Stimulated activated memory B cell treated with anti-CD40 and anti-IgM and Interleukin-4, amounts not matched to agents 10 μg/mL and 1 μg/mL and 100 μg/mL, for 72 hours (primary cell): ENCODE results near the gene HJURP.
"Not testable (repeated sequence)": the region's sequence is repeated elsewhere in the genome, so short reads cannot be mapped to it uniquely, and the experiment has no call there.

Experiments used
- ATAC-seq: fragments of 150-1000 bp; cut with Tn5 transposase; 2 replicates; pipeline ENCODE4 v1.10.0; 2021
- H3K27ac Mint-ChIP-seq: one replicate; pipeline ENCODE4 v1.8.0; 2022; ENCODE audit warnings: mild to moderate bottlenecking, mixed read lengths
- H3K27me3 Mint-ChIP-seq: one replicate; pipeline ENCODE4 v1.8.0; 2022; ENCODE audit warnings: mixed read lengths
- H3K36me3 Mint-ChIP-seq: one replicate; pipeline ENCODE4 v1.8.0; 2022; ENCODE audit warnings: mixed read lengths
- H3K4me1 Mint-ChIP-seq: one replicate; pipeline ENCODE4 v1.8.0; 2022; ENCODE audit warnings: mixed read lengths
- H3K4me3 Mint-ChIP-seq: one replicate; pipeline ENCODE4 v1.8.0; 2022; ENCODE audit warnings: mild to moderate bottlenecking, moderate library complexity, mixed read lengths
- H3K9me3 Mint-ChIP-seq: one replicate; pipeline ENCODE4 v1.8.0; 2022; ENCODE audit warnings: mixed read lengths

The HJURP gene, protein sequence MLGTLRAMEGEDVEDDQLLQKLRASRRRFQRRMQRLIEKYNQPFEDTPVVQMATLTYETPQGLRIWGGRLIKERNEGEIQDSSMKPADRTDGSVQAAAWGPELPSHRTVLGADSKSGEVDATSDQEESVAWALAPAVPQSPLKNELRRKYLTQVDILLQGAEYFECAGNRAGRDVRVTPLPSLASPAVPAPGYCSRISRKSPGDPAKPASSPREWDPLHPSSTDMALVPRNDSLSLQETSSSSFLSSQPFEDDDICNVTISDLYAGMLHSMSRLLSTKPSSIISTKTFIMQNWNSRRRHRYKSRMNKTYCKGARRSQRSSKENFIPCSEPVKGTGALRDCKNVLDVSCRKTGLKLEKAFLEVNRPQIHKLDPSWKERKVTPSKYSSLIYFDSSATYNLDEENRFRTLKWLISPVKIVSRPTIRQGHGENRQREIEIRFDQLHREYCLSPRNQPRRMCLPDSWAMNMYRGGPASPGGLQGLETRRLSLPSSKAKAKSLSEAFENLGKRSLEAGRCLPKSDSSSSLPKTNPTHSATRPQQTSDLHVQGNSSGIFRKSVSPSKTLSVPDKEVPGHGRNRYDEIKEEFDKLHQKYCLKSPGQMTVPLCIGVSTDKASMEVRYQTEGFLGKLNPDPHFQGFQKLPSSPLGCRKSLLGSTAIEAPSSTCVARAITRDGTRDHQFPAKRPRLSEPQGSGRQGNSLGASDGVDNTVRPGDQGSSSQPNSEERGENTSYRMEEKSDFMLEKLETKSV

DNA sequence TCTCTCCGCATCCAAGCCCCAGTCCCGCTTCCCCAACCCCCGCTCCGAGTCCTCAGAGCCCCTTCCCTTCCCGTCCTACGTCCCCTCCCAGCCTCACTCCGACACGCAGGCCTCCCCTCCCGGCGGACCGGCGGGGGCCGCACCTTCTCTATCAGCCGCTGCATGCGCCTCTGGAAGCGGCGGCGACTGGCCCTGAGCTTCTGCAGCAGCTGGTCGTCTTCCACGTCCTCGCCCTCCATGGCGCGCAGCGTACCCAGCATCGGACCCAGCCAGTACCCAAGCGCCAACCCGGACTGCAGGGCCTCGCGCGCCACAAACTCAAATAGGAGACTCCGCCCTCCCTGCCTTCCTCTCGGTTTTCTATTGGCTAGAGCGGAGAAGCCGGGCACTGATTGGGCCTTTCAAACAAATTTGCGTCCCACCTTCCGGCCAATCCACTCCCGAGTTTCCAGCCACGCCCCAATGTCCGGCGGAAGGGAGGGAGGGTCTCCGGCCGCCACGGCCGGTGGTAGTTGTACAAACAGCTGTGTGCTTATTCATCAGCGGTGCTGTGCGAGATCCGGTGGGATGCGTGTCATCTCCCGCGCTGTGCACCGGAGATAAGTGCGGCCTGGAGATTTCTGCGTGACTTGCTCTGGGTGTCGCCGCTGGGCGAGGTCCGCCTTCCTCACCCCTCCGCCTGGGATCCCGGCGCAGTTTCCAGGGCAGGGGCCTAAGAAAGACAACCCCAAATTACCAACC lies at the start of gene HJURP:
TSS of gene HJURP (minus strand) at position 295 of the 741 bp plus-strand sequence. CDS start at position 260, 35 bp downstream.
- Mint-ChIP-seq H3K4me3 (peak within 1 kb of the TSS; percentile 87), H3K36me3 (peaks cover 4% of the 10 kb centered on the region), H3K27ac (peak within 1 kb of the TSS; percentile 65), H3K9me3 (no peaks in the 10 kb centered on the region), H3K4me1 (peaks cover 10% of the 10 kb centered on the region), H3K27me3 (peaks cover 18% of the 10 kb centered on the region)
- peak; percentile 97 for ATAC-seq

DNA sequence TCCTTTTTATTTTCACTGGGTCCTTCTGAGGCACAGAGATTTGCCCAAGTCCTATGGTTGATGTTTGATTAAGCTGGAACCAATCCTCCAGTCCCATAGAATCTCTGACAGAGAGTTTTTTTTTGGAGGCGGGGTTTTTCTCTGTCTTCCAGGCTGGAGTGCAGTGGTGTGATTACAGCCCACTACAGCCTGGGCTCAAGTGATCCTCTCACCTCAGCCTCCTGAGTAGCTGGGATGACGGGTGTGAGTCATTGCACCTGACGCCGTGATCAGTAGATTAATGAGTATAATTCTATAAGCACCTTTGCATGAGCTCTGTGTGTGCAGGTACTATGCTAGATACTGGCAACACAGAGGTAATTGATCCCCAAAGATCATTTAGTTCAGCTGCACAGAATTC lies 47.5 kb upstream of the HJURP start:
- H3K9me3 Mint-ChIP-seq = no peaks in the 10 kb centered on the region
- no peak overlapping the region for H3K4me3 Mint-ChIP-seq
- H3K27ac Mint-ChIP-seq = no peak overlapping the region
- H3K4me1 Mint-ChIP-seq = no peaks in the 10 kb centered on the region
- peaks cover 38% of the 10 kb centered on the region for H3K27me3 Mint-ChIP-seq
- no peaks in the 10 kb centered on the region for H3K36me3 Mint-ChIP-seq
- no peak for ATAC-seq

DNA sequence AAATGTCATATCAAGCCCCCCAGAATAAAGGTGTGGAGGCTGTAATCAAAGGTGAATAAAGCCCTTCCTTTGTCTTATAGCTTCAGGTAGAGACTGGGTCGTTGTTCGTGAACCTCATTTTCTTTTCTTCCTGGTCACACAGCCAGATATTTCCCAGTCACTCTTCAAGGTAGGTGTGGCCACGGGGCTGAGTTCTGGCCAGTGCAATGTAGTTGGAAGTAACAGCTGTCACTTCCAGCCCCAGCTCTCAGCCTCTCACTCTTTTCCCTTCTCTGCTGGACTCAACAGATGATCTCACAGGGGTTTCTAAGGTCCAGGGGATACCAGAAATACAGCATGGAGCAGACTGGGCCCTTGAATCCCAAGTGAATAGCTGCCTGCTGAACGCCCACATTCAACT lies 47.0 kb upstream of the HJURP start:
- no peak for ATAC-seq
- Mint-ChIP-seq H3K4me1 (no peaks in the 10 kb centered on the region), H3K27ac (no peak overlapping the region), H3K9me3 (no peaks in the 10 kb centered on the region), H3K27me3 (peaks cover 38% of the 10 kb centered on the region), H3K36me3 (no peaks in the 10 kb centered on the region), H3K4me3 (no peak overlapping the region)

DNA sequence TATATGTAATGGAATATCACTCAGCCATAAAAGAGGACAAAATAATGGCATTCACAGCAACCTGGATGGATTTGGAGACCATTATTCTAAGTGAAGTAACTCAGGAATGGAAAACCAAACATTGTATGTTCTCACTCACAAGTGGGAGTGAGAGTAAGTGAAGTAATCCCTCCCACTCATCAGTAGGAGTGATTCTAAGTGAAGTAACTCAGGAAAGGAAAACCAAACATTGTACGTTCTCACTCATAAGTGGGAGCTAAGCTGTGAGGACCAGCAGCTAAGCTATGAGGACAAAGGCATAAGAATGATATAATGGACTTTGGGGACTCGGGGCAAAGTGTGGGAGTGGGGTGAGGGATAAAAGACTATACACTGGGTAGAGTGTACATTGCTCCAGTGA lies 41.9 kb upstream of the HJURP start:
- H3K27ac Mint-ChIP-seq, H3K4me1 Mint-ChIP-seq: not testable (repeated sequence)

DNA sequence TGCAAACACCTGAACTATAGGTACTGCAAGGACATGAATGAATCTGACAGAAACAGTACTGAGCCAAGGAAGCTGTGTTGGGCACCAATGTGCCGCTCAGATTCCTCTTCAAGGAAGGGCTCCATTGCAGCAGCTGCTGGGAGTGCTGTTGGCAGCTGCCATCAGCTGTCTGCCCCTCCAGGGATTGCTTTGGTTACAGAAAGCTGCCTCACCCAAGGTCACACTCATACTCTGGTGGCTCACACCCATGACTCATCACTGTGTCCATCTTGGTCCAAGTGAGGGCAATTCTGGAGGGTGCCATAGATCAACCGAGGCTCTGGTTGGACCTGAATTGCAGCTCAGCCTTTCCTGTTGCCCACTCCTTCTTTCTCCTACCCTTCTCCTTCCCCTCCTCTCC lies 38.5 kb upstream of the HJURP start:
- ATAC-seq = no peak
- no peak overlapping the region for H3K27ac Mint-ChIP-seq
- H3K9me3 Mint-ChIP-seq = no peaks in the 10 kb centered on the region
- no peaks in the 10 kb centered on the region for H3K4me1 Mint-ChIP-seq
- H3K4me3 Mint-ChIP-seq = no peak overlapping the region
- H3K27me3 Mint-ChIP-seq = peaks cover 49% of the 10 kb centered on the region
- no peaks in the 10 kb centered on the region for H3K36me3 Mint-ChIP-seq

More for the DNA sequence above, 41.9 kb upstream of the HJURP start:
- not testable (repeated sequence) for H3K9me3 Mint-ChIP-seq, ATAC-seq, H3K4me3 Mint-ChIP-seq, H3K36me3 Mint-ChIP-seq
- peaks cover 33% of the 10 kb centered on the region for H3K27me3 Mint-ChIP-seq

DNA sequence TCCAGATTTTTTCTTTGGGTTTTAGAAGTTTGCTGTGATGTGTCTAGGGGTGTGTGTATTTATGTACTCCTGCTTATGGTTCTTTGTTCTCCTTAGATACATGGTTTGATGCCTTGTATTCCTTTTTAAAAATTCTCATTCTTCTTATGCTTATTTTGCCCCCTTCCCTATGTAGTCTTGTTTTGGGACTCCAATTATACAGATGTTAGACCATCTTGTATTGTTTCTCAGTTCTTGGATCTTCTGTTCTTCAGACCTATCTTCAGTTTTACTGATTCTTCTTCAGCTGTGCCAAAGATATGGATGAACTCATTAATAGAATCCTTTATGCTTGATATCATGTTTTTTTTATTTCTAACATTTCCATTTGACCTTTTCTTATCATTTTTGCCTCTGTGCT lies 28.0 kb upstream of the HJURP start:
- Mint-ChIP-seq H3K4me1 (no peaks in the 10 kb centered on the region), H3K4me3 (no peak overlapping the region), H3K36me3 (peaks cover 5% of the 10 kb centered on the region), H3K27me3 (peaks cover 69% of the 10 kb centered on the region), H3K9me3 (peaks cover 20% of the 10 kb centered on the region), H3K27ac (no peak overlapping the region)
- no peak for ATAC-seq

DNA sequence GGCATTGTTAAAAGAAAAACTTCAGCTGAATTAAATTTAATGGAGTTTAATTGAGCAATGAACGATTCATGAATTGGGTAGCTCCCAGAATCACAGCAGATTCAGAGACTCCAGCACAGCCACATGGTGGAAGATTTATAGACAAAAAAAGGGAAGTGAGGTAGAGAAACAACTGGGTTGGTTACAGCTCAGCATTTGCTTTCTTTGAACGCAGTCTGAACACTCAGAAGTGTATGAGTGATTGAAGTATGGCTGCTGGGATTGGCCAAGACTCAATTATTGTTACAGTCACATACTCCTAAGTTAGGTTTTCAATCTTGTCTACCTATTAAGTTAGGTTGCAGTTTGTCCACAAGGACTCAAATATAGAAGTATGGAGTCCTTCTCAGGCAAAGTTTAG lies 17.8 kb upstream of the HJURP start:
- H3K27ac Mint-ChIP-seq, H3K4me3 Mint-ChIP-seq, ATAC-seq: not testable (repeated sequence)
- H3K4me1 Mint-ChIP-seq = peaks cover 19% of the 10 kb centered on the region
- peaks cover 26% of the 10 kb centered on the region for H3K27me3 Mint-ChIP-seq
- H3K36me3 Mint-ChIP-seq = peaks cover 13% of the 10 kb centered on the region
- H3K9me3 Mint-ChIP-seq = peaks cover 14% of the 10 kb centered on the region

DNA sequence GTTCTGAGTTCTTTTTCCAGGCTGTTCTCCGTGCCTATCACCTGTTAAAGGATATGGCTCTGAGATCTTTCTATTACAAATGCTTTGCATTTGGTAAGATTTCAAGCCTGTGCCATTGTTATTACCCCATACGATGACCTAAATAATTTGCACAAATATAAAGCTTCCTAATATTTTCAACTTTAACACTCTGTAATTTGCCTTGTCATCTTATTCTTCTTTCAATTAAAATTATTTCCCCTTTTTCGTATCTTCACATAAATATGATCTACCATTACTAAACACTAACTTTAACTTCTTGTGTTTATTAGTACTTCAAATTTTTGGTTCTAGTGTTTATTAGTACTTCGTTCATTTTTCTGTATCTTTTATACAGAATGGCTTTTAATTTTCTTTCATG lies 17.1 kb upstream of the HJURP start:
- H3K27ac Mint-ChIP-seq = no peak overlapping the region
- H3K4me3 Mint-ChIP-seq = no peak overlapping the region
- H3K27me3 Mint-ChIP-seq = peaks cover 20% of the 10 kb centered on the region
- ATAC-seq = no peak
- peaks cover 19% of the 10 kb centered on the region for H3K4me1 Mint-ChIP-seq
- H3K36me3 Mint-ChIP-seq = peaks cover 16% of the 10 kb centered on the region
- H3K9me3 Mint-ChIP-seq = peaks cover 14% of the 10 kb centered on the region

DNA sequence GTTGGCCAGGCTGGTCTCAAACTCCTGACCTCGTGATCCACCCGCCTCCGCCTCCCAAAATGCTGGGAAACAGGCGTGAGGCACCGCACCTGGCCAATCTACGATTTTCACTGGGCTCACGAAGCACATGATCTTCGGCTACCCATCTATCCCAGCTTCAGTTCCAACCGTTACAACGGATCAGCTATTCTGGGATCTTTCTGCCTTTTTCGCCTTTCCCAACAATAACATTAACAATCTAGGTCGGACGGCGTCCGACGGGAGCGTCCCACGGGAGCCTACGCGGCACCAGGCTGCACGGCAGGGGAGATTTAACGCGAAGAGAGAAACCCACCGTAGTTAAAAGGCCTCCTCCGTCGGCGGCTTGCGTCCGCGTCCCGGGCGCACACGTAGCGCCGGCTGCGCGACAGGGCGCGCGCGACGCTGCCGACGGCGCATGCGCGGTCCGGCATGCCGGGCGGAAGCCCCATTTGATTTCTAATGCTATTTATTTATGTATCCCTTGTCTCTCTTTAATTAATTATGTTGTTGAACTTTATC lies 13.7 kb upstream of the HJURP start, which contains the start of gene MSL3B:
TSS of gene MSL3B (minus strand) at position 394 of the 540 bp plus-strand sequence.
- Mint-ChIP-seq H3K27ac (peak within 1 kb of the TSS; percentile 91), H3K4me1 (peaks cover 19% of the 10 kb centered on the region), H3K9me3 (peaks cover 7% of the 10 kb centered on the region), H3K4me3 (peak within 1 kb of the TSS; percentile 92), H3K36me3 (peaks cover 16% of the 10 kb centered on the region), H3K27me3 (peaks cover 9% of the 10 kb centered on the region)
- peak; percentile 74 for ATAC-seq

DNA sequence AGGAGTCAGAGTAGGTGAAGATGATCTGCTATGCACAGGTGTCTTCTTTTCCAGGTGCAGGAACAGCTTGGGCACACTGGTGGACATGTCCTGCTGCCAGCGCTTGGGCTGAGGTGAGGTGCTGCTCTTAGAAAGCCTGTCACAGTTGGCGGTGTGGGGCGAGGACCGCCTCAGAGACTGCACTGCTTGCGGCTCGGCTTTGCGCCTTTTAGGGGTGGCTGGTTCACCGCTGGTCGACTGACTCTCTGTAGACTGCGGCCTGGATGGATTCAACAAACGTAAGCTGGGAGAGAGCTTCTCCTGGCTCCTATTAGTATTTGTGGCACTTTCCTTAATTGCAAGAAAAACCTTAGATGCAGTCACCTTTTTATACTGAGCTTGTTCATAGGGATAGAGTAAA lies 12.1 kb upstream of the HJURP start:
- peaks cover 7% of the 10 kb centered on the region for H3K9me3 Mint-ChIP-seq
- H3K27me3 Mint-ChIP-seq = peaks cover 9% of the 10 kb centered on the region
- peaks cover 9% of the 10 kb centered on the region for H3K4me1 Mint-ChIP-seq
- peaks cover 16% of the 10 kb centered on the region for H3K36me3 Mint-ChIP-seq
- no peak for ATAC-seq
- H3K4me3 Mint-ChIP-seq = no peak overlapping the region
- H3K27ac Mint-ChIP-seq = no peak overlapping the region

DNA sequence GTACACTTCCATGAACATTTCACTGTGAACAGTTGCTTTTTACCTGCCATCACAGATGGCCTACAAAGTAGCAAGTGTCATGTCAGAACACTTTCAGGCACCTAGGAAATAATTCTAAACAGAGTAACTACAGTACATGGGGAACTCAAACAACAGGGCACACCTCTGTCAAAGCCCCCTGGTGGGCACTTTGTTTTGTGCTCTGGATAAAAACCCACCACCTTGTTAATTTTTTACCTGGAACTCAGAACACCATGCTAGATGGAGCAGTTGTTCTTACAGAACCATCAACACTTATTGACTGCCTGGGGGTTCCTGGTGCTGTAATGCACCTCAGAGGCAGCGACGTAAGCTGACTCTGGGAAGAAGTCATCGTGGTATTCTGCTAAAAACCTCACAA lies 11.5 kb upstream of the HJURP start:
- Mint-ChIP-seq H3K36me3 (peaks cover 16% of the 10 kb centered on the region), H3K27me3 (peaks cover 9% of the 10 kb centered on the region), H3K27ac (no peak overlapping the region), H3K4me1 (peaks cover 9% of the 10 kb centered on the region), H3K4me3 (no peak overlapping the region), H3K9me3 (peaks cover 7% of the 10 kb centered on the region)
- ATAC-seq = no peak

DNA sequence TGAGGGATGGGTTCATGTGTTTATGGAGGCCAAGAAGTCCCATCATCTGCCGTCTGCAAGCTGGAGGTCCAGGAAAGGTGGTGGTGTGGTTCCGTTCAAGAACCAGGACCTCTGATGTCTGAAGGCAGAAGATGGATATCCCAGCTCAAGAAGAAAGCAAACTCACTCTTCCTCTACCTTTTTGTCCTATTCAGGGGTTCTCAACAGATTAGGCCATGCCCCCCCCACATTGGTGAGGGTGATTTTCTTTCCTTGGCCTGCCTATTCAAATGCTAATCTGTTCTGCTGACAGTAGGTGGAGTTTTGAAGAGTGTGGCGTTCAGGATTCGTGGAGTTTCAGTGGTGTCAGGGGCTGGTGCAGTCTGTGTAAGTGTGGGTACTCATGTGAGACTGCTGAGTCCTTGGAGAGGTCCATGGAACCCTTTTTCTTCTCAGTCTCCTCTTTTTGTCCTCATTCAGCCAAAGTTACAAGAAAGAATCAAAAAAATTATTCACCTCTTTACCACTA lies 8.0 kb upstream of the HJURP start:
- ATAC-seq = no peak
- H3K4me3 Mint-ChIP-seq = no peak overlapping the region
- H3K36me3 Mint-ChIP-seq = peaks cover 5% of the 10 kb centered on the region
- no peaks in the 10 kb centered on the region for H3K9me3 Mint-ChIP-seq
- no peak overlapping the region for H3K27ac Mint-ChIP-seq
- H3K27me3 Mint-ChIP-seq = no peaks in the 10 kb centered on the region
- H3K4me1 Mint-ChIP-seq = no peaks in the 10 kb centered on the region

DNA sequence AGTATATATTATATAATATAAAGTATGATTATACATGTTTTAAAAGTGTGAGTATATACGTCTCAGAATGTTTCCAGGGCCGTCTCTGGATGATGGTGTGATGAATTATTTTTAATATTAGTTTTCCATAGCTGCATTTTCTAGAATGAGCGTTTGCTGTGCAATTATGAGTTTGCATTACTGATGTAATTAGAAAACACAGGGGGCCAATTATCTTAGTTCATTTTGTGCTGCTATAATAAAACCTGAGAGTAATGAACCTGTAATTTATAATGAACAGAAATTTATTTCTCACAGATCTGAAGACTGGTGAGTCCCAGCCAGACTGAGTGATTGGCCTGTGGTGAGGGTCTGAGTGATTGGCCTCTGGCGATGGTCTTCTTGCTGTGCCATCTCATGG lies 4.0 kb upstream of the HJURP start:
- no peaks in the 10 kb centered on the region for H3K9me3 Mint-ChIP-seq
- peaks cover 9% of the 10 kb centered on the region for H3K27me3 Mint-ChIP-seq
- ATAC-seq = no peak
- H3K4me3 Mint-ChIP-seq = no peak overlapping the region
- peaks cover 10% of the 10 kb centered on the region for H3K4me1 Mint-ChIP-seq
- no peak overlapping the region for H3K27ac Mint-ChIP-seq
- H3K36me3 Mint-ChIP-seq = peaks cover 4% of the 10 kb centered on the region

DNA sequence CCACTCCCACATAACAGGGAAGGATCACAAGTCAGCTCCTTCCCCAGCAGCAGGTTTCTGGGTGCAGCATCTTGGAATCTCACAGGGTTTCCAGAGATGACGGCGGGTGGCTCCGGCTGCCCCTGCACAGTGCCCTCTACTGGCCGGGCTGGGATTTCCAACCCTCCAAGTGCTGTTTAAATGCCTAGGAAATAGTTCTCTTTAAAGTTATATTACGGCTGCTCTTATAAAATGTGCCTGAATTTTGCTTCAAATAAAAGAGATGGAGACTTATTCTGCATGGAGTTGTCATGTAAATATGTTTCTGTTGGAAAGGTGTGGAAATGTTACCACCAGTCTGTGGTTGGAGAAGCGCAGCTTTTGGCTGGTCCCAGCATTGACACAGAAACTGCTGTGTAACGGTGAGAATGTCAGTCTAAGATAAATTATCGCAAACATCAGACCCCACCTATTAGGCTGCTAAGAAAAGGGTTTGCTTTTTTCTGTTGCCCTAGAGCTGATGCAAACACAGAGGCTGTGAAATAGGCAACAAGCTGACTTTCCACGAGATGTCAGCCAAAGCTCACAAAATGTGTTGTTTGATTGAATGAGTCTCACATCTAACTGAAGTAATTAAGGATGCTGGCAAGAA lies 3.3 kb upstream of the HJURP start:
- peaks cover 4% of the 10 kb centered on the region for H3K36me3 Mint-ChIP-seq

More for the DNA sequence above, 3.3 kb upstream of the HJURP start:
- Mint-ChIP-seq H3K27me3 (peaks cover 12% of the 10 kb centered on the region), H3K4me1 (peaks cover 10% of the 10 kb centered on the region), H3K27ac (no peak overlapping the region), H3K4me3 (no peak overlapping the region), H3K9me3 (no peaks in the 10 kb centered on the region)
- no peak for ATAC-seq
